Measurements from ENCODE around the gene ZFP91.

The ZFP91 gene

GRCh38 chr11:58579192-58580129 lies 598 bp downstream of the ZFP91 start:
- FAIRE-seq (peak; percentile 99), DNase-seq (ENCODE audit: insufficient read length, low spot score) (no peak)

GRCh38 chr11:58580311-58580710 lies 1.4 kb downstream of the ZFP91 start:
- FAIRE-seq (no peak), DNase-seq (ENCODE audit: insufficient read length, low spot score) (no peak)

GRCh38 chr11:58582437-58582836 lies 3.6 kb downstream of the ZFP91 start:
- DNase-seq (ENCODE audit: insufficient read length, low spot score) (no peak), FAIRE-seq (no peak)

- DNase-seq (ENCODE audit: insufficient read length, low spot score), result no peak
- FAIRE-seq, result no peak
Measured at GRCh38 chr11:58586998-58587397, 8.1 kb downstream of the ZFP91 start.

GRCh38 chr11:58591659-58592058 lies 12.8 kb downstream of the ZFP91 start:
- FAIRE-seq (no peak), DNase-seq (ENCODE audit: insufficient read length, low spot score) (no peak)

- DNase-seq (ENCODE audit: insufficient read length, low spot score) (no peak), FAIRE-seq (no peak)
Measured at GRCh38 chr11:58592760-58593472, 14.1 kb downstream of the ZFP91 start.

GRCh38 chr11:58594826-58595225 lies 16.0 kb downstream of the ZFP91 start:
- DNase-seq (ENCODE audit: insufficient read length, low spot score), result no peak
- no peak for FAIRE-seq

GRCh38 chr11:58596621-58597020 lies 17.8 kb downstream of the ZFP91 start:
- DNase-seq (ENCODE audit: insufficient read length, low spot score) (no peak), FAIRE-seq (no peak)

- FAIRE-seq (no peak), DNase-seq (ENCODE audit: insufficient read length, low spot score) (no peak)
Measured at GRCh38 chr11:58597486-58598144, 18.8 kb downstream of the ZFP91 start.

- no peak for FAIRE-seq
- DNase-seq (ENCODE audit: insufficient read length, low spot score), result no peak
Measured at GRCh38 chr11:58600510-58600909, 21.6 kb downstream of the ZFP91 start.

GRCh38 chr11:58606930-58607714 lies 28.3 kb downstream of the ZFP91 start:
- no peak for DNase-seq (ENCODE audit: insufficient read length, low spot score)
- FAIRE-seq, result no peak

GRCh38 chr11:58608331-58608730 lies 29.5 kb downstream of the ZFP91 start:
- FAIRE-seq (no peak), DNase-seq (ENCODE audit: insufficient read length, low spot score) (no peak)

- peak; percentile 45 for FAIRE-seq
- DNase-seq (ENCODE audit: insufficient read length, low spot score), result no peak
Measured at GRCh38 chr11:58609723-58610122, 30.9 kb downstream of the ZFP91 start.

GRCh38 chr11:58613228-58613627 lies 34.4 kb downstream of the ZFP91 start:
- DNase-seq (ENCODE audit: insufficient read length, low spot score) (no peak), FAIRE-seq (no peak)

GRCh38 chr11:58615559-58615958 lies 36.7 kb downstream of the ZFP91 start:
- FAIRE-seq, result no peak
- DNase-seq (ENCODE audit: insufficient read length, low spot score), result no peak

- FAIRE-seq (no peak), DNase-seq (ENCODE audit: insufficient read length, low spot score) (no peak)
Measured at GRCh38 chr11:58616594-58616993, 37.7 kb downstream of the ZFP91 start.

GRCh38 chr11:58617976-58618557 lies 39.2 kb downstream of the ZFP91 start:
- DNase-seq (ENCODE audit: insufficient read length, low spot score), result no peak
- no peak for FAIRE-seq

GRCh38 chr11:58621586-58622262 lies 42.9 kb downstream of the ZFP91 start:
- DNase-seq (ENCODE audit: insufficient read length, low spot score), result no peak
- FAIRE-seq, result peak; percentile 78

- DNase-seq (ENCODE audit: insufficient read length, low spot score) (no peak), FAIRE-seq (no peak)
Measured at GRCh38 chr11:58622344-58622743, 43.5 kb downstream of the ZFP91 start, which contains the start of gene CNTF. TSS of gene CNTF (plus strand) at chr11:58622665. CDS start at chr11:58622753, 88 bp downstream.

GRCh38 chr11:58625086-58625485 lies 46.2 kb downstream of the ZFP91 start:
- DNase-seq (ENCODE audit: insufficient read length, low spot score), result no peak
- FAIRE-seq, result no peak

All from GM19239 (cell line).